GM19023 (cell line): ENCODE results near the gene ERVW-1.

Experiments
- ATAC-seq: cut with Tn5 transposase; IDR thresholded peaks from one replicate; pipeline ENCODE4 v1.9.1; 2021; ENCODE audit warnings: mild to moderate bottlenecking, moderate library complexity; ENCODE audit not compliant: unreplicated experiment

ERVW-1 gene

GRCh38 chr7:92425311-92425947 lies 52.3 kb downstream of the ERVW-1 start:
- no peak for ATAC-seq

DNA sequence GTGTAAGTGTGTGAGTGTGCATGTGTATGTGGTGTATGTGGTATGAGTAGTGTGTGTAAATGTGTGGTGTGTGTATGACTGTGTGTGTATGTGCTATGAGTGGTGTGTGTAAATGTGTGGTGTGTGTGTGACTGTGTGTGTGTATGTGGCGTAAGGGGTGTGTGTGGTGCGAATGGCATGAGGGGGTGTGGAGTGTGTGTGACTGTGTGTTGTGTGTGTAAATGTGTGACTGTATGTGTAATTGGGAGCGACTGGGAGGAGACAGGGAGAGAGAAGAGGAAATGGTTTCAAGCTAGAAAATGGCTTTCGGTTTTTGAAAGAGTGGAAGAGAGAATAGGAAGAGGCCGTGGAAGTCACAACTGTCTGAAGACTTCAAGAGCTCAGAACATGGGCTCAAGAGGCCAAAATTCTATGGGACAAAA lies 54.0 kb downstream of the ERVW-1 start:
- ATAC-seq, result no peak

DNA sequence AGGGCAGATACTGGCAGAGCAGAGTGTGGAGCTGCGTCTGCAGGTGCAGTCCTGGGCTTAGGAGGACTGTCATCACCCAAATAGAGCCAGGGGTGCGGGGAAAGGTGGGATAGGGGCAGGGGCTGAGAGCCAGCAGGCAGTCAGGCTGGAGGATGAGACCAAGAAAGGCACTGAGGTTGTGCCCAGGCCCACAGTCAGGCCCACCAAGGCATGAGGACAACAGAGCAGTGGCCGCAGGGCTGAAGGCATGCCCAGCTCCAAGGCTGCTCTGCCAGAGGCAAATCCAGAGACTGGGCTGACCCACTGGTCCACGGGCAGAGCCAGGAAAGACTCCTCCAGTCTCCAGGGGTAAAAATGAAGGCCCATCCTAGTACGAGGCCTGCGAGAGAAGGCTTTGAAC lies 54.8 kb downstream of the ERVW-1 start:
- ATAC-seq, result no peak

DNA sequence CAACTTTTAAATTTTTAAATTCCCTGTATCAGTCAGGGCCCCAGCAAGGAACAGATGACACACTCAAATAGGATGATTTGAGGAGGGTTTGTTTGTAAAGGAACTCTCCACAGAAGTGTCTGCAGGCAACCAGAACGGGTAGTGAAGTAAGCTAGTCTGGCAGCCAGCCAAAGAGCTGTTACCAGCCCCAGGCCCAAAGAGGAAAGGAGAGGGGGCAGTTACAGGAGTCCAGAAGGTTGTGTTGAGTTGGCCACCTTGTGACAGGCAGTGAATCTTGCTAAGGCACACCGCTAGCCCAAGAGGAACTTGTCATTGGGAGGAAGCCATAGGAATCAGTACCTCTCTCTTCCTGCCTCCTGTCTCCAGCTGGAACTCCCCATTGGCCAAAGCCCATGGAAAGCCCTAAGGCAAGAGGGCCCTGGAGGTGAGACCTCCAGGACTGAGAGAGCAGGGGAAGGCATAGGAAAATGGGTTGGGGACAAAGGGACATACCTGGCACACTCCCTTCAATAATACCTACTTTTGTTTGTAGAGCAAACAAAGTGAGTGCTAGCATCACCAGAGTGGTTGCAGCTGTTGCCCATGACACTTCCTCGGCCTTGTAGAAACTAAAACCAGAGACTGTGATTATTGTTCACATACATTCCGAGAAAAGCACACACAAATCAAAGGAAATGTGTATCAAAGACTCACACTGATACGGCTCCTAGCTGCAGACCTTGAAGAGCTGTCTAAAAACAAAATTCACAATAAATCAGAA lies 55.9 kb downstream of the ERVW-1 start:
- no peak for ATAC-seq
